Activated CD4-positive, CD25-positive, alpha-beta regulatory T cell treated with anti-CD3 and anti-CD28 coated beads, Interleukin-2, amount 50 U/mL, for 24 hours (primary cell): ENCODE measurements around the gene GTSE1.

Experiments used
- ATAC-seq, 2 donors: fragments of 150-1000 bp; cut with Tn5 transposase; one replicate each; pipeline ENCODE4 v1.10.0; 2021; ENCODE audit warnings: mild to moderate bottlenecking in 1 of 2, moderate library complexity in 1 of 2

GTSE1 gene

GRCh38 chr22:46354176-46354992 lies 57.7 kb downstream of the GTSE1 start:
- no peak for ATAC-seq

- ATAC-seq, result no peak
These were observed 58.3 kb downstream of the GTSE1 start for GRCh38 chr22:46354993-46355305.

- ATAC-seq, result no peak
These were observed 58.8 kb downstream of the GTSE1 start for GRCh38 chr22:46355369-46355995.

GRCh38 chr22:46355996-46356471 lies 59.4 kb downstream of the GTSE1 start:
- no peak for ATAC-seq

GRCh38 chr22:46356496-46357480 lies 60.1 kb downstream of the GTSE1 start:
- ATAC-seq, result no peak

GRCh38 chr22:46357711-46358520 lies 61.2 kb downstream of the GTSE1 start:
- no peak for ATAC-seq

GRCh38 chr22:46358766-46359165 lies 62.1 kb downstream of the GTSE1 start:
- no peak for ATAC-seq

- ATAC-seq, result no peak
These were observed 62.7 kb downstream of the GTSE1 start for GRCh38 chr22:46359362-46359761.

- ATAC-seq, result no peak
These were observed 63.4 kb downstream of the GTSE1 start for GRCh38 chr22:46360097-46360496.

GRCh38 chr22:46360891-46361290 lies 64.2 kb downstream of the GTSE1 start:
- ATAC-seq, result no peak

- ATAC-seq, result no peak
These were observed 65.1 kb downstream of the GTSE1 start for GRCh38 chr22:46361826-46362202.

GRCh38 chr22:46362203-46362933 lies 65.7 kb downstream of the GTSE1 start:
- peak; percentile 16 to 19 for ATAC-seq

GRCh38 chr22:46362934-46363515 lies 66.4 kb downstream of the GTSE1 start:
- no peak for ATAC-seq

- no peak for ATAC-seq
These were observed 67.1 kb downstream of the GTSE1 start for GRCh38 chr22:46363611-46364321.

GRCh38 chr22:46364341-46365165 lies 67.9 kb downstream of the GTSE1 start:
- ATAC-seq, result no peak

GRCh38 chr22:46365166-46365624 lies 68.5 kb downstream of the GTSE1 start:
- no peak for ATAC-seq

GRCh38 chr22:46366327-46366731 lies 69.7 kb downstream of the GTSE1 start:
- no peak for ATAC-seq

GRCh38 chr22:46366801-46367706 lies 70.4 kb downstream of the GTSE1 start:
- ATAC-seq, result no peak
